ENCODE results near the gene ZNF804A.

DNA sequence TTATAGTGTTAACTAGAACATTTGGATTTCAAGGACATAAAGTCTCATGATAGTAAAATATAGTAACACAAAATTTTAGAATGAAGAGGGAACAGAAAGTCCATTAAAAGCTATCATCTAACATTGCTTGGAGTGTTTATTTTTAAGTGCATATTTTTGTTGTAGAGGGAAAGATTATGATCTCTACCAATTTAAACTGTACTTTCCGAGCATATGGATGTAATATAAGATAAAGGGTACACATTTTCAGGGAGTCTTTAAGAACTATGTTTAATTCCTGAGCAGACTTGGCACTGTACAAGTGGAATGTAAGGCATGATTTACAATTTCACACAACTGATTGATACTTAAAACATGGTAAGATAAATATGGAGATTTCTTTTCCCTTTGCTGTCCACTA, 34.2 kb upstream of the ZNF804A start:
- no peak for TF ChIP-seq EZH2phosphoT487 (IDR thresholded peaks at IDR 0.05)
- TF ChIP-seq, protein P1, sequence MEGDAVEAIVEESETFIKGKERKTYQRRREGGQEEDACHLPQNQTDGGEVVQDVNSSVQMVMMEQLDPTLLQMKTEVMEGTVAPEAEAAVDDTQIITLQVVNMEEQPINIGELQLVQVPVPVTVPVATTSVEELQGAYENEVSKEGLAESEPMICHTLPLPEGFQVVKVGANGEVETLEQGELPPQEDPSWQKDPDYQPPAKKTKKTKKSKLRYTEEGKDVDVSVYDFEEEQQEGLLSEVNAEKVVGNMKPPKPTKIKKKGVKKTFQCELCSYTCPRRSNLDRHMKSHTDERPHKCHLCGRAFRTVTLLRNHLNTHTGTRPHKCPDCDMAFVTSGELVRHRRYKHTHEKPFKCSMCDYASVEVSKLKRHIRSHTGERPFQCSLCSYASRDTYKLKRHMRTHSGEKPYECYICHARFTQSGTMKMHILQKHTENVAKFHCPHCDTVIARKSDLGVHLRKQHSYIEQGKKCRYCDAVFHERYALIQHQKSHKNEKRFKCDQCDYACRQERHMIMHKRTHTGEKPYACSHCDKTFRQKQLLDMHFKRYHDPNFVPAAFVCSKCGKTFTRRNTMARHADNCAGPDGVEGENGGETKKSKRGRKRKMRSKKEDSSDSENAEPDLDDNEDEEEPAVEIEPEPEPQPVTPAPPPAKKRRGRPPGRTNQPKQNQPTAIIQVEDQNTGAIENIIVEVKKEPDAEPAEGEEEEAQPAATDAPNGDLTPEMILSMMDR (IDR thresholded peaks at IDR 0.05) = no peak

Data from neural progenitor cell (in vitro differentiated cells).